Measurements from ENCODE around the gene HS3ST1.

DNA sequence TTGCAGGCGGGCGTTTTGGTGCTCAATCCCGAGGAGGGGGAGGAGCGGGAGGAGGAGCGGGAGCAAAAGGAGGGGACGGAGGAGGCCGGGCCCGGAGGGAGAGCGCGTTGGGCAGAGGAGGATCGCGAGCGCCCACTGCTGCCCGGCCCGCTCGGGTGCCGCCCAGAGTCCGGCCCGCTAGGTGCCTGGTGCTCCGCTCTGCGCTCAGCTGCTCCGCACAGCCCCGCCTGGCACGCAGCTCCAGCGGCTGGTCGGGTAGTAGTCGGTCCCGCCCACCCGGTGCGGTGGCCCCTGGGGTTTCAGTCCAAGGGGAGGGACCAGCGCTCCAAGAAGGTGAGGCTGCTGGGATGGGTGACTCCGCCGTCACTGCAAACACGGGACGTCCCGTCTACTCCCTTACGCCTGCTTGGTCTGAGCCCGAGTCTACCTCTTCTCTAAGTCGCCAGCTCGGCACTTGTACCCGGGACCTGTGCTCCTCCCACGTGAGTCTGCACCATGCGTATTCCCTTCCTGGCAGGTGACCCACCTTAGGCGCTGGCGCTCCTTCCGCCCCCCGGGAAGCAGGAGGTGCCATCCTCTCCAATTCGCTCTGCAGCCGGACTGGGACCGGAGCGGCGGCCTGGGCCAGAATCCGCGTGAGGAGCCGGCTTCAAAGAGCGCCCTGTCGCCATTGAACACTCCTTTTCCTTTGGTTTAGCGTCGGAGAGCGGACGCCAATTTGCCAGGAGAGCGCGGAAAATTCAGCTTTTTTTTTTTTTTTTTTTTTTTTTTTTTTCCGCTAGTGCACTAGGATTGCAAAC, 405 bp upstream of the HS3ST1 start:
- TF ChIP-seq, protein P1, sequence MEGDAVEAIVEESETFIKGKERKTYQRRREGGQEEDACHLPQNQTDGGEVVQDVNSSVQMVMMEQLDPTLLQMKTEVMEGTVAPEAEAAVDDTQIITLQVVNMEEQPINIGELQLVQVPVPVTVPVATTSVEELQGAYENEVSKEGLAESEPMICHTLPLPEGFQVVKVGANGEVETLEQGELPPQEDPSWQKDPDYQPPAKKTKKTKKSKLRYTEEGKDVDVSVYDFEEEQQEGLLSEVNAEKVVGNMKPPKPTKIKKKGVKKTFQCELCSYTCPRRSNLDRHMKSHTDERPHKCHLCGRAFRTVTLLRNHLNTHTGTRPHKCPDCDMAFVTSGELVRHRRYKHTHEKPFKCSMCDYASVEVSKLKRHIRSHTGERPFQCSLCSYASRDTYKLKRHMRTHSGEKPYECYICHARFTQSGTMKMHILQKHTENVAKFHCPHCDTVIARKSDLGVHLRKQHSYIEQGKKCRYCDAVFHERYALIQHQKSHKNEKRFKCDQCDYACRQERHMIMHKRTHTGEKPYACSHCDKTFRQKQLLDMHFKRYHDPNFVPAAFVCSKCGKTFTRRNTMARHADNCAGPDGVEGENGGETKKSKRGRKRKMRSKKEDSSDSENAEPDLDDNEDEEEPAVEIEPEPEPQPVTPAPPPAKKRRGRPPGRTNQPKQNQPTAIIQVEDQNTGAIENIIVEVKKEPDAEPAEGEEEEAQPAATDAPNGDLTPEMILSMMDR (IDR thresholded peaks at IDR 0.05; ENCODE audit: low read depth, low read length) = no peak
- no peak for TF ChIP-seq EZH2phosphoT487 (IDR thresholded peaks at IDR 0.05; ENCODE audit: low read depth)

Measured in OCI-LY3 (cell line).